GM12873 (cell line): ENCODE results near the gene STK36.

ENCODE experiments used
- CTCF ChIP-seq: IDR thresholded peaks from 2 replicates; pipeline ENCODE4 v1.5.1; 2012; ENCODE audit warnings: low read depth, mild to moderate bottlenecking, moderate library complexity, low read length, control low read depth; ENCODE audit not compliant: insufficient read depth; ENCODE audit errors: missing control alignments

STK36 gene

GRCh38 chr2:218748741-218749441 lies 77.0 kb downstream of the STK36 start:
- no peak for TF ChIP-seq CTCF
